Transverse colon (tissue), 3 donors: ENCODE measurements around the gene BCAS1.

Experiments used
- CTCF ChIP-seq, 5 experiments: fragments of 200-600 bp in 3 of 5; fragments of 450-650 bp in 2 of 5; sonication (generic) in 3 of 5; IDR thresholded peaks; 1 replicate in 2 of 5; 2 replicates in 3 of 5; pipeline ENCODE4 v1.5.1; 2016 to 2017; ENCODE audit warnings: antibody characterized with exemption in 5 of 5, inconsistent platforms in 3 of 5, mild to moderate bottlenecking in 2 of 5, moderate library complexity in 1 of 5
- EP300 ChIP-seq: sonication (generic); formaldehyde crosslinking; IDR thresholded peaks from one replicate; pipeline ENCODE4 v1.6.1; 2017; ENCODE audit warnings: antibody characterized with exemption, low read depth
- POLR2A ChIP-seq: fragments of 450-650 bp; IDR thresholded peaks from one replicate; pipeline ENCODE4 v1.6.1; 2016; ENCODE audit warnings: antibody characterized with exemption, mild to moderate bottlenecking, moderate library complexity

- TF ChIP-seq POLR2A (no peak), CTCF (IDR thresholded peaks at IDR 0.05) (no peak), EP300 (no peak)
These were observed 156.2 kb downstream of the BCAS1 start for GRCh38 chr20:53914091-53914780.
